Mucosa of rectum (tissue), 2 donors: Measurements from ENCODE around the gene DBX1.
"Not testable (repeated sequence)": the region's sequence is repeated elsewhere in the genome, so short reads cannot be mapped to it uniquely, and the experiment has no call there.

Experiments
- H3K27ac ChIP-seq, 2 donors: one replicate each; pipeline ENCODE4 v1.7.0; 2013; ENCODE audit warnings: inconsistent platforms in 2 of 2, low read depth in 2 of 2, low read length in 2 of 2
- H3K27me3 ChIP-seq, 2 donors: one replicate each; pipeline ENCODE4 v1.7.0; 2013; ENCODE audit warnings: low read length in 2 of 2; ENCODE audit not compliant: control insufficient read depth in 2 of 2, insufficient read depth in 2 of 2
- H3K36me3 ChIP-seq, 2 donors: one replicate each; pipeline ENCODE4 v1.7.0; 2013; ENCODE audit warnings: low read length in 2 of 2; ENCODE audit not compliant: control insufficient read depth in 2 of 2, insufficient read depth in 2 of 2
- H3K4me1 ChIP-seq, 2 donors: one replicate each; pipeline ENCODE4 v1.7.0; 2013; ENCODE audit warnings: low read length in 2 of 2, mild to moderate bottlenecking in 1 of 2; ENCODE audit not compliant: control insufficient read depth in 2 of 2, insufficient read depth in 2 of 2
- H3K4me3 ChIP-seq, 2 donors: one replicate each; pipeline ENCODE4 v1.7.0; 2013; ENCODE audit warnings: low read length in 2 of 2
- H3K9ac ChIP-seq, 2 donors: one replicate each; pipeline ENCODE4 v1.7.0; 2013; ENCODE audit warnings: low read length in 2 of 2, low read depth in 1 of 2, mild to moderate bottlenecking in 1 of 2
- H3K9me3 ChIP-seq, 2 donors: one replicate each; pipeline ENCODE4 v1.7.0; 2013; ENCODE audit warnings: low read length in 2 of 2; ENCODE audit not compliant: control insufficient read depth in 2 of 2
- donor health status: healthy.
- donor health status: Normal muscosa, but diverticular disease.

The DBX1 gene

GRCh38 chr11:20154381-20154780, 5.9 kb downstream of the DBX1 start:
- peaks cover 0 to 3% of the 10 kb centered on the region in 2 donors for H3K4me1 ChIP-seq
- H3K27me3 ChIP-seq: peaks cover 33 to 54% of the 10 kb centered on the region in 2 donors
- H3K9me3 ChIP-seq: peaks cover 0 to 3% of the 10 kb centered on the region in 2 donors
- H3K9ac ChIP-seq: no peak overlapping the region
- no peak overlapping the region for H3K4me3 ChIP-seq
- H3K36me3 ChIP-seq: no peaks in the 10 kb centered on the region
- no peak overlapping the region for H3K27ac ChIP-seq

- no peak overlapping the region for H3K27ac ChIP-seq
- H3K36me3 ChIP-seq: no peaks in the 10 kb centered on the region
- no peaks in the 10 kb centered on the region for H3K9me3 ChIP-seq
- H3K27me3 ChIP-seq: peaks cover 0 to 5% of the 10 kb centered on the region in 2 donors
- no peak overlapping the region for H3K4me3 ChIP-seq
- no peak overlapping the region for H3K9ac ChIP-seq
- no peaks in the 10 kb centered on the region for H3K4me1 ChIP-seq
Measured at GRCh38 chr11:20138707-20139106, 21.6 kb downstream of the DBX1 start.

GRCh38 chr11:20137637-20138036, 22.6 kb downstream of the DBX1 start:
- Histone ChIP-seq H3K4me1 (no peaks in the 10 kb centered on the region), H3K4me3 (no peak overlapping the region), H3K27ac (no peak overlapping the region), H3K9me3 (no peaks in the 10 kb centered on the region), H3K27me3 (peaks cover 0 to 5% of the 10 kb centered on the region in 2 donors), H3K36me3 (no peaks in the 10 kb centered on the region), H3K9ac (no peak overlapping the region)

GRCh38 chr11:20134991-20135736, 25.1 kb downstream of the DBX1 start:
- no peak overlapping the region for H3K4me3 ChIP-seq
- no peaks in the 10 kb centered on the region for H3K9me3 ChIP-seq
- H3K9ac ChIP-seq: no peak overlapping the region
- H3K27me3 ChIP-seq: peaks cover 0 to 2% of the 10 kb centered on the region in 2 donors
- H3K4me1 ChIP-seq: peaks cover 4% of the 10 kb centered on the region in 2 donors
- no peaks in the 10 kb centered on the region for H3K36me3 ChIP-seq
- no peak overlapping the region for H3K27ac ChIP-seq

GRCh38 chr11:20132667-20133039, 27.6 kb downstream of the DBX1 start:
- Histone ChIP-seq H3K9me3 (no peaks in the 10 kb centered on the region), H3K4me1 (peaks cover 4% of the 10 kb centered on the region in 2 donors), H3K4me3 (peak overlapping the region; percentile 66 to 77), H3K36me3 (no peaks in the 10 kb centered on the region), H3K27ac (no peak overlapping the region), H3K9ac (no peak overlapping the region), H3K27me3 (no peaks in the 10 kb centered on the region)

GRCh38 chr11:20131788-20132666, 28.2 kb downstream of the DBX1 start:
- H3K4me3 ChIP-seq: peak overlapping the region; percentile 66 to 77
- no peaks in the 10 kb centered on the region for H3K36me3 ChIP-seq
- H3K27me3 ChIP-seq: no peaks in the 10 kb centered on the region
- peaks cover 4% of the 10 kb centered on the region in 2 donors for H3K4me1 ChIP-seq
- peak overlapping the region; percentile 36 to 41 for H3K9ac ChIP-seq
- H3K27ac ChIP-seq: no peak overlapping the region
- H3K9me3 ChIP-seq: no peaks in the 10 kb centered on the region

- H3K4me3 ChIP-seq: no peak overlapping the region
- no peak overlapping the region for H3K9ac ChIP-seq
- peaks cover 4% of the 10 kb centered on the region in 2 donors for H3K4me1 ChIP-seq
- no peak overlapping the region for H3K27ac ChIP-seq
- H3K27me3 ChIP-seq: no peaks in the 10 kb centered on the region
- no peaks in the 10 kb centered on the region for H3K9me3 ChIP-seq
- H3K36me3 ChIP-seq: no peaks in the 10 kb centered on the region
Measured at GRCh38 chr11:20129665-20130064, 30.6 kb downstream of the DBX1 start.

- not testable (repeated sequence) for H3K27me3 ChIP-seq, H3K4me1 ChIP-seq, H3K9ac ChIP-seq, H3K36me3 ChIP-seq, H3K4me3 ChIP-seq, H3K9me3 ChIP-seq, H3K27ac ChIP-seq
Measured at GRCh38 chr11:20128528-20128825, 31.8 kb downstream of the DBX1 start.

- Histone ChIP-seq H3K27me3 (no peaks in the 10 kb centered on the region), H3K4me3 (no peak overlapping the region), H3K4me1 (peaks cover 4% of the 10 kb centered on the region in 2 donors), H3K9me3 (no peaks in the 10 kb centered on the region), H3K36me3 (no peaks in the 10 kb centered on the region), H3K9ac (no peak overlapping the region), H3K27ac (no peak overlapping the region)
Measured at GRCh38 chr11:20127671-20128527, 32.4 kb downstream of the DBX1 start.

- no peaks in the 10 kb centered on the region for H3K9me3 ChIP-seq
- H3K36me3 ChIP-seq: no peaks in the 10 kb centered on the region
- H3K4me1 ChIP-seq: peaks cover 0 to under 1% of the 10 kb centered on the region in 2 donors
- H3K4me3 ChIP-seq: no peak overlapping the region
- no peak overlapping the region for H3K9ac ChIP-seq
- no peaks in the 10 kb centered on the region for H3K27me3 ChIP-seq
- H3K27ac ChIP-seq: no peak overlapping the region
Measured at GRCh38 chr11:20126724-20127123, 33.6 kb downstream of the DBX1 start.
